Ureter (tissue), 1 donor: Measurements from ENCODE around the gene IFI27L2. TPM values are rescaled to one million over a fixed set of nuclear protein-coding genes. Genes with fewer than 3 reads are reported as not detected.
"Not testable (repeated sequence)": the region's sequence is repeated elsewhere in the genome, so short reads cannot be mapped to it uniquely, and the experiment has no call there.

Experiments
- DNase-seq: peaks from one replicate; pipeline ENCODE4 v3.0.0-alpha.2; 2020; ENCODE audit warnings: low spot score
- total RNA-seq: library from RNA; stranded (reverse); gene quantifications from one replicate; pipeline ENCODE4 v1.2.4, GENCODE V29; 2023
- donor health status: DM: yes; HTN: yes; CAD: no.

The IFI27L2 gene
- 29.1 TPM for total RNA-seq

- peak; percentile 64 for DNase-seq
Observed at GRCh38 chr14:94129111-94129757, at the start of gene IFI27L2. TSS of gene IFI27L2 (minus strand) at chr14:94129604. CDS start at chr14:94129564, 40 bp downstream.

- DNase-seq, result no peak
Observed at GRCh38 chr14:94177806-94178205, 48.4 kb upstream of the IFI27L2 start.

GRCh38 chr14:94176808-94177207 lies 47.4 kb upstream of the IFI27L2 start:
- DNase-seq, result no peak

GRCh38 chr14:94175747-94176146 lies 46.3 kb upstream of the IFI27L2 start:
- DNase-seq, result no peak

- DNase-seq, result no peak
Observed at GRCh38 chr14:94175011-94175745, 45.8 kb upstream of the IFI27L2 start.

GRCh38 chr14:94174604-94175010 lies 45.2 kb upstream of the IFI27L2 start:
- DNase-seq, result peak; percentile 46

- DNase-seq, result peak; percentile 66
Observed at GRCh38 chr14:94173885-94174603, 44.6 kb upstream of the IFI27L2 start, which contains the start of gene PPP4R4. TSS of gene PPP4R4 (plus strand) at chr14:94174322. CDS start at chr14:94174466, 144 bp downstream.

- DNase-seq, result no peak
Observed at GRCh38 chr14:94173471-94173884, 44.1 kb upstream of the IFI27L2 start.

GRCh38 chr14:94172545-94172944 lies 43.1 kb upstream of the IFI27L2 start:
- DNase-seq, result no peak

- no peak for DNase-seq
Observed at GRCh38 chr14:94171208-94171607, 41.8 kb upstream of the IFI27L2 start.

- DNase-seq, result no peak
Observed at GRCh38 chr14:94170136-94170535, 40.7 kb upstream of the IFI27L2 start.

- DNase-seq, result no peak
Observed at GRCh38 chr14:94165744-94166143, 36.3 kb upstream of the IFI27L2 start.

- no peak for DNase-seq
Observed at GRCh38 chr14:94164685-94165431, 35.5 kb upstream of the IFI27L2 start.

- DNase-seq, result no peak
Observed at GRCh38 chr14:94163796-94164195, 34.4 kb upstream of the IFI27L2 start.

- no peak for DNase-seq
Observed at GRCh38 chr14:94162466-94162865, 33.1 kb upstream of the IFI27L2 start.

GRCh38 chr14:94161981-94162380 lies 32.6 kb upstream of the IFI27L2 start:
- DNase-seq, result no peak

GRCh38 chr14:94161058-94161457 lies 31.7 kb upstream of the IFI27L2 start:
- DNase-seq, result no peak

- no peak for DNase-seq
Observed at GRCh38 chr14:94158239-94158883, 29.0 kb upstream of the IFI27L2 start.

GRCh38 chr14:94157197-94157596 lies 27.8 kb upstream of the IFI27L2 start:
- no peak for DNase-seq

GRCh38 chr14:94156143-94156542 lies 26.7 kb upstream of the IFI27L2 start:
- not testable (repeated sequence) for DNase-seq

- DNase-seq, result no peak
Observed at GRCh38 chr14:94153750-94154342, 24.4 kb upstream of the IFI27L2 start.
